NCI-H1048 (cell line): Measurements from ENCODE around the gene HOXA1.

ENCODE experiments used
- DNase-seq: peaks from one replicate; lab custom pipeline; 2025; lab: John Stamatoyannopoulos, UW

Gene HOXA1

DNA sequence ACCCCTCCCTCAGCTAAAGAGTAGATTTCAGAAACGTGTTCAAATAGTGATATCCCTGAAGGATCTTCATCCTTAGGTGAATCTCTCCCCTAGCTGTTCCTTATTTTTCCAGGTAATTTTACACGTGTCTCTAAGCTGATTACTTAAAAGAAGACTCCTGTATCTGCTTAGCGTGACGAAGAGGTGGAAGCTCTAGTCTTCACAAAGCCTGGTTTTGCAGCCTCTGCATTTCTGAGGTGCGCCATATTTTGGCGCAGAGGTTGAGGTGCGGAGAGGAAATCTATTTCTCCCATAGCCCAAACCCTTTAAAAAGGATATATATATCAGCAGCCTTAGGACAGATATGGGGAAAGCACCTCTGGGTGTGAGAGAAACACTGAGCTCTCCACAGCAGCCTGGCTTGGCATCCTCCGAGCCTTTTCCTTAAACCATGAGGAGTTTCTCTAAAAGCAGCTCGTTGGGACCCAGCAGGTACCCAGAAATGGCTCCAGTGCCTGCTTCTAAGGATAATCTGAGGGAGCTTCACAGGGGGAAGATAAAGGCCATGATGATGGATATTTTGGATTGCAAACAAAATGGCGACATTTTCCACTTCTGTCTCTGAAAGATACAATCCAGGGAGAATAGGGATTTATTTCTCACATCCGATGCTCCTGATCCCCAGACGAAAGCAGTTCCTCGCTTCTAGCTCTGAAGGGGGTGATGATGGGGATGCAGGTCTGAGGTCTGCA is 9.7 kb upstream of the HOXA1 start:
- DNase-seq: no peak

GRCh38 chr7:27104341-27105058 is 8.7 kb upstream of the HOXA1 start:
- no peak for DNase-seq

- no peak for DNase-seq
Observed at GRCh38 chr7:27103489-27104226, 7.9 kb upstream of the HOXA1 start.

- DNase-seq: no peak
Observed at GRCh38 chr7:27102581-27103442, 7.0 kb upstream of the HOXA1 start, which contains the start of gene HOXA2. TSS of gene HOXA2 (minus strand) at chr7:27102683. CDS start at chr7:27102500, 183 bp downstream.

DNA sequence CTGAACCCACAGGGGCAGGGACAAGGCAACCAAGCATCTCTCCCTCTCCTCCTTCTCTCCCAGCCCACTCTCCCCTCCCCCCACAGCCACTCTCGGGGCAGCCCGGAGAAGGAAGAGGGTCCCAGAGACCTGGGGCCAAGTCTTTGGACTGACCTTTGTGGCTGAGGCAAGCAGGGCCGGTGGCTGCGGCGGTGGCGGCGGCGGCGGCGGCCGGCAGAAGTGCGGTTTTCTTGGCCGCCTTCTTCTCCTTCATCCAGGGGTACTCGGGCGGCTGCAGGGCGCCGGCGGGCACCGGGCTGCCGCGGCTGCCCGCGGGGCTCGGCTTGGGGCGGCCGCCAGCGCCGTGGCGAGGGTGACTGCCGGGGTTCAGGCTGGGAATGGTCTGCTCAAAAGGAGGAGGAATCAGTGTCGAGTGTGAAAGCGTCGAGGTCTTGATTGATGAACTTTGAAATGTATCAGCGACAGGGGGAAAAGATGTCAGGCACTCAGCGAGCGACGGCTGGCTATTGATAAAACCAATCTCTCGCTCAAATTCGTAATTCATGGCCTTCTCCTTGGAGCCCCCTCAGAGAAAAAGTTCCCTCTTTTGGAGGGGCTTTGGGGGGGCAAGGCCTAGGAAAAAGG is 6.3 kb upstream of the HOXA1 start:
- no peak for DNase-seq

DNA sequence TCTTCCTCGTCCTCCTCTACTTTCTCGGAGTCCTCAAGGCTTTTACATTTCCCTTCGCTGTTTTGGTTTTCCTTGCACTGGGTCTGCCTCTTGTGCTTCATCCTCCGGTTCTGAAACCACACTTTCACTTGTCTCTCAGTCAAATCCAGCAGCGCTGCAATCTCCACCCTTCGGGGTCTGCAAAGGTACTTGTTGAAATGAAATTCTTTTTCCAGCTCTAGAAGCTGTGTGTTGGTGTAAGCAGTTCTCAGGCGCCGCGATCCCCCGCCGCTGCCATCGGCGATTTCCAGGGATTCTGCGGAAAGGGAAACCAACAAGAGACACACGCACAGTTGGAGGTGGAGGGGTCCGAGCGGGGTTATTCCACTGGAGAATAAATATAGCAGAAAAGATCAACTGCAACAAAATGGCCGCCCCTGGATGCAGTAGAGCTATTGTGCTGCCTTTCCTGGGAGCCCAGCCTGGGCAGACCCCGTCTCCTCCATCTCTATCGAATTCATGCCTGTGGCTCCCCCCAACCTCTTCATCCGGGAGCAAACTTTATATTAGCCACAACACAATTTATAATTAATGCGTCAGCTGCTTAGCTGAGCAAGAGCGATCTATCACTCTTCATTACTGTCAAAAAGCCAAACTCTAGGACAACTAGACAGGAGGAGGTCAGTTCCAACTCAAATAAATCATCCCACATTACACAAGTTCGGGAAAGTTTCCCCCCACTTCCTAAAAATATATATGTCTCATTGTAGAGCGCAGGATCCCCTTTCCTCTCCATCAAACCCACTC is 5.6 kb upstream of the HOXA1 start:
- DNase-seq: no peak

DNA sequence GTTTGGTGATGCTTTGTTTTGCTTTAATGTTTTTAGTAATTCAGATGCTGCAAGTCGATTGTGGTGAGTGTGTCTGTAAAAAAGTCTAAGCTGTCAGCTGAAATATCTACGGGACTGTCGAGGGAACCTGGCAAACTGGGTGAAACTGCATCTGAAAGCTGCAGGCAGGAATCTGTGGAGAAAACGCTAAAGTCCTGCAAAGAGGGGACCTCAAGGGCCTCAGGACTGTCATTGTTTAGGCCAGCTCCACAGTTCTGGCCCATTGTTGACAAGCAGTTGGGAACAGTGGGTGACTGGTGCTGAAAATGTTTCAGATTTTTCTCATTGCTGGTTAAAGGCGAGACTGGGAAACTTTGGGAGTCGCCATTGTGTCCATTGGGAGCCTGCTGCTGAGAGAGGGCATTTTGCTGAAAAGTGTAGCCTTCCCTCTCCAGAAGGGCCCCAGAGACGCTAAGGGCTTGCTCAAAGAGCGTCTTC is 4.9 kb upstream of the HOXA1 start:
- DNase-seq: no peak

GRCh38 chr7:27099453-27100370 is 3.9 kb upstream of the HOXA1 start:
- DNase-seq: no peak

GRCh38 chr7:27098578-27099451 is 3.0 kb upstream of the HOXA1 start:
- DNase-seq: no peak

GRCh38 chr7:27097686-27098577 is 2.1 kb upstream of the HOXA1 start:
- DNase-seq: no peak

- no peak for DNase-seq
Observed at GRCh38 chr7:27096768-27097514, 1.1 kb upstream of the HOXA1 start.

GRCh38 chr7:27095050-27095896 is 527 bp downstream of the HOXA1 start:
- DNase-seq: no peak

GRCh38 chr7:27094304-27095049 is 1.3 kb downstream of the HOXA1 start:
- no peak for DNase-seq

- DNase-seq: no peak
Observed at GRCh38 chr7:27093184-27093895, 2.5 kb downstream of the HOXA1 start.
